ENCODE data around the gene MUSTN1. TPM values are rescaled to one million over a fixed set of nuclear protein-coding genes. Genes with fewer than 3 reads are reported as not detected.
A peak's percentile ranks its signal among the peaks of the same experiment; 100 is the strongest.

MUSTN1 gene
- total RNA-seq, 1 donor from 2014 or later, result 15.9 TPM

GRCh38 chr3:52852419-52852818 lies 17.6 kb upstream of the MUSTN1 start:
- DNase-seq (ENCODE audit: low spot score), result no peak

DNA sequence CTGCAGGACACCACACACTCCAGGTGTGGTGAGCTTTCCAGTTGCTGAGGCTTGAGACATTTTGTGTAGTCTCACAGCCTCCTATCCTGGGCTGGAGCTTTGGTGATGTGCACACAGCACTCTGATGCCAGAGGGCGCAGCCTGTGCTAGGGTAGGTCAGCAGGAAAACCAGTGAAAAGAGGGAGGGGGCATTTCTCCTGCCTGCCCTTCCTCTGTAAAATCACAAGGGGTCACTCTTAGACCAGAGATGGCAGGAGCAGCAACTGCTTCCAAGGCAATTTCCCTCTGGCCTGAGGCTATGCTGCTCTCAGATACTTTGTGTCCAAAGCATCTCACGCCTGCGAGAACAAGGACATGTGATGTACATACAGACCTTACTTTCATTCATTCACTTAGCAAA lies 16.5 kb upstream of the MUSTN1 start:
- no peak for DNase-seq (ENCODE audit: low spot score)

- no peak for DNase-seq (ENCODE audit: low spot score)
Observed at GRCh38 chr3:52849656-52850055, 14.8 kb upstream of the MUSTN1 start.

DNA sequence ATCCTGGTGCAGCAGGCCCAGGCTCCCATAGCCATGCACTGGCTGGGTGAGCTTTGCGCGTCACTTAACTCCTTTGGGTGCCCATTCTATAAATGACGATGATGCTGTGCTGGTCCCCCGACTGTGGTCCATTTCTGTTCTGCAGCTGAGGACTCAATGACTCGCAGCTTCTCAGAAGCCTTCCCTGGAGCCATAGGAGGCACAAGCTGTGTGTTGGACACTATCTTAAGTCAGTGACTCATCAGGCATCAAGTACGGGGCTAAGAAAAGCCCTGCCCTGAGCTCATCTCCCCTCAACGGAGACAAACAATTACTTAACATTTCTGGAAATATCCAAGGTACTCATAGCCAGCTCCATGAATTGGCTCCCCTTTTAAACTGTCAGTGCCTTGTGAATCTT lies 13.8 kb upstream of the MUSTN1 start:
- no peak for DNase-seq (ENCODE audit: low spot score)

- DNase-seq (ENCODE audit: low spot score), result no peak
Observed at GRCh38 chr3:52847726-52848125, 12.9 kb upstream of the MUSTN1 start.

DNA sequence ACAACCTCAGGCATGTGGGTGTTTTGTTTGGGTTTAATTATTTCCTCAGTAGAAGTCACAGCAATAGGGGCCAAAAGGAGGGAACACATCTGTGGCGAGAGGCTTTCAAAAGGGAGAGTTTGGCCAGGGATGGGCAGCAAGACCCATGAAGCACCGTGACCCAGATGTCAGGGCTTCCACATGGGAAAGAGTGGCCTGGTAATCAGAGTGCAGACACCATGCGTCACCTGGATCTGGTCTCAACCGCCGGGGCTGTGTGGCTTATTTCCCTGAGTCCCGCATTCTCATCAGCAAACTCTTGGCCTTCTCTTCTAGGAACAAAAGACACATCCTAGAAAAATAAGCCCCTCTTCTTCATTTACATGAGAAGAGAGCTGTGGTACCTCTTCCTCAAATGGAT lies 12.4 kb upstream of the MUSTN1 start:
- no peak for DNase-seq (ENCODE audit: low spot score)

DNA sequence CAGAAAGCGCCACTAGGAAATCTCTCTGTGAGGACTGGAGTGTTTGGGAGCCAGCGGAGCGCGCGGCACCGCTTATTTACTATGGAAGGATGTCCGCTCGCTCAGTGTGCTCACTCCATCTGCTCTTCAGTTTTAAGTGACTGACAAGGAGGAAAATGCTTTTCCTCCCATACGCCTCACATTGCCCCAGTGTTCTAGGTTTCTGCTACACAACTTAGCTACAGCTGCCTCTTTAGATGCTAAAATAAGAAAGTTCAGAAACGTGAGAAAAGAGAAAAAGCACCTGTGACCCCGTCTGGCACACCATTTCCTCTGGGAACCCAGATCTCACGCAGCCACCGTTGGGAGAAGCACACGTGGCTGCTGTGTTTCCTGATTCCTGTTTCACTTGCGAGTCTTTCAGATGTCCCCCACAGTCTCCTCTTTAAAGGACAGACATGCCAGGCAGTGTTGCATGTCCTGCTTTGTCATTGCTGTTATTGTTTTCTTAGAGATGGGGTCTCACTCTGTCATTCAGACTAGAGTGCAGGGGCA lies 11.7 kb upstream of the MUSTN1 start:
- DNase-seq (ENCODE audit: low spot score), result no peak

DNA sequence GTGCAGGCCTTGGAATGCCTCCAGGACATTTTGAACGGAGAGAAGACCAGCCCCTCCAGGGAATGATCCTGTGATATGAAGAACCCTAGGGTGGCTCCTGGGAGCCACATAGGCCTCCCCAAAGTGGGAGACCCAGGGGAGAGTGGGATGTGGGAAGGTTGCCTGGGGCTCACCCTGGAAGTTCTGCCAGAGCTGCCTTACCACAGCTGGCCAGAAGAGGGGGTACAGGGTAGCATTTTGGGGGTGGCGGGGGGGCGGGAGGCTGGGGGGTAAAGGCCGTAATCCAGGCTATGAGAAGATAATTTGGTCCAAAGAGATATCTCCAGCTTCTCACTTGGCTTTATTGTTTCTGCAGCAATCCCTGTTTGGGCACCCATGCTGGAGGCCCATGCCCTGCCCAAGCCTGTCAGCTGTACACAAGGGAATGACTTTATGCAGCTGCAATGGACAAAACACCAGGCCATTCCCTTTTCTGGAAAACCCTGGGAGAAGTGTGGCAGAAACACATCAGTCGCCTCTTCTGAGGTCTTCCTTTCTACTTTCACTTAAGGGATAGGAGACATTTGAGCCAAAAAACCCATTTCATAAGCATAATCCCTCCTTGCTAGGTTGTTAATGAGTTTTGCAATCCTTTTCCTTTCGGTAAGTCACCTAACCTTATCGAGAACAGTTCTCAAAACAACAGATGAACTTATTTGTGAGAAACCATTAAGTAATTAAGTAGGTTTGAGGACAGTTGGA lies 11.0 kb upstream of the MUSTN1 start:
- no peak for DNase-seq (ENCODE audit: low spot score)

- peak; percentile 70 for DNase-seq (ENCODE audit: low spot score)
Observed at GRCh38 chr3:52845157-52845556, 10.3 kb upstream of the MUSTN1 start.

GRCh38 chr3:52844290-52844975 lies 9.6 kb upstream of the MUSTN1 start:
- no peak for DNase-seq (ENCODE audit: low spot score)

DNA sequence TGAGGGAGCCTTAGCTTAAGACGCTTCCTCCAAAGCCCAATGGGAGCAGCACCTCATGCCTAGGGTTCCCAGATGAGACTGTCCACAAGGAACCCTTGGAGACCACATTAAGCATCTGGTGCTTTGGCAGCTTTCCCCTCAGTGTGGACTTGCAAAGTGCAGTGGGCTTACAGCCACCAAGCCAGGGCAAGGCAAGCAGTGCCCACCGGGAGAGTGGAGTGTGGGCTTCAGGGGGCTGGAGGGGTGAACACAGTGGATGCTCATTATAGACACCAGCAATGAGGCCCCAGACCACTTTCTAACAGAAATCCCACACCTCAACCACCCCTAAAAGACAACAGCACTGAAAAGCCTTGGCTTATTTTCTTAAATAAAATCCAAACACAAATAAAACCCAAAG lies 9.1 kb upstream of the MUSTN1 start:
- no peak for DNase-seq (ENCODE audit: low spot score)

- no peak for DNase-seq (ENCODE audit: low spot score)
Observed at GRCh38 chr3:52843108-52843865, 8.5 kb upstream of the MUSTN1 start.

DNA sequence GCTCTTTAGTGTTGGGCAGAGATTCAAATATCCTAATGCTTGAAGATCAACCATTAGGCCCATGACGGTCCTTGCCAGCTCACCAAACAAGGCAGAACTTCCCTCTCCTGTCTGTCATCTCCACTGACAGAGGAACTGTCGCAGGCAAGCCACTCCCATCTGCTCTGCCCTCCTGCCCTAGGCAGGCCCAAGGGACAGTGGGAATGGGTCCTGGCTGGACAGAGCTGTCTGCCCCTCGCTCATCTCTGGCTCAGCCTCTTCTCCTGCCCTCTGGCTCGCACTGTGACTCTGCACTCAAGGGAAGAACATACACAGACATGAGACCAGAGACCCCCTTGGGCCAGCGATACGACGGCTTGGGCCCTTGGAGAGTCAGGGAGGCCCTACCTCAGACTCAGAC lies 7.6 kb upstream of the MUSTN1 start:
- no peak for DNase-seq (ENCODE audit: low spot score)

GRCh38 chr3:52841981-52842340 lies 7.1 kb upstream of the MUSTN1 start:
- no peak for DNase-seq (ENCODE audit: low spot score)

DNA sequence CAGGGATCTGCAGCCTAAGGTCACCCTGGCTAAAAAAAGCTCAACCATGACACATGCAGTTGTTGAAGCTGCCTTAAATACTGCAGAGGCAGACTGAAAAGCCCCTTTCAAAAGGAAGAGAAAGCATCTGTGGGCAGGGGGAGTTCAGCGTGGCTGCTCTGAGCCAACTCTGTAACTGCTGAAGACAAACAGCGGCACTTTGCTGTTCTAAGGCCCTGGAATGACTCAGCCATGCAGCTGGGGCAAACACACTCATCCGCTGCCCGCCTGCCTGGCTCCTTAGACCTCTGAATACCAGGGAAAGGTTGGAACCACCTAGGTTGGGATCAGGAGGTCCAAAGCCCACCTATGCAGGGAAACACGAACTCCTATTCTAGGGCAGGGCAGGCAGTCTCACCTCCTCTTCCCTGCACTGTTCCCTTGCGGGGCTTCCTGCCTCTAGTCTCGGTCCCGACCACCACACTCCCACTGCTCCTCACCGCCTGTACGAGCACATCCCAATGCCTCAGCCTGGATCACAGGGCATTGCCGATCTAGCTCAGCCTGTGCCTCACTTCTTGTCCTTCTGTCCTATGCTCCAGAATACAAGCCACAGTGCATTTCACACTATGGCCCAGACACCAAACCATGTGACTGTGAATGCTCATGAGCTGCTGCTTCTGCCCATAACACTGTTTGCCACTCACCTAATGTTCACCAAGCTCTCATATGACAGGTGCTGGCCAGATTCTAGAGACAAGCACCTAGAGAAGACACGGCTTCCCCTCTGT lies 6.6 kb upstream of the MUSTN1 start:
- DNase-seq (ENCODE audit: low spot score), result no peak

- DNase-seq (ENCODE audit: low spot score), result no peak
Observed at GRCh38 chr3:52839892-52840545, 5.2 kb upstream of the MUSTN1 start.

- no peak for DNase-seq (ENCODE audit: low spot score)
Observed at GRCh38 chr3:52839268-52839575, 4.4 kb upstream of the MUSTN1 start.

DNA sequence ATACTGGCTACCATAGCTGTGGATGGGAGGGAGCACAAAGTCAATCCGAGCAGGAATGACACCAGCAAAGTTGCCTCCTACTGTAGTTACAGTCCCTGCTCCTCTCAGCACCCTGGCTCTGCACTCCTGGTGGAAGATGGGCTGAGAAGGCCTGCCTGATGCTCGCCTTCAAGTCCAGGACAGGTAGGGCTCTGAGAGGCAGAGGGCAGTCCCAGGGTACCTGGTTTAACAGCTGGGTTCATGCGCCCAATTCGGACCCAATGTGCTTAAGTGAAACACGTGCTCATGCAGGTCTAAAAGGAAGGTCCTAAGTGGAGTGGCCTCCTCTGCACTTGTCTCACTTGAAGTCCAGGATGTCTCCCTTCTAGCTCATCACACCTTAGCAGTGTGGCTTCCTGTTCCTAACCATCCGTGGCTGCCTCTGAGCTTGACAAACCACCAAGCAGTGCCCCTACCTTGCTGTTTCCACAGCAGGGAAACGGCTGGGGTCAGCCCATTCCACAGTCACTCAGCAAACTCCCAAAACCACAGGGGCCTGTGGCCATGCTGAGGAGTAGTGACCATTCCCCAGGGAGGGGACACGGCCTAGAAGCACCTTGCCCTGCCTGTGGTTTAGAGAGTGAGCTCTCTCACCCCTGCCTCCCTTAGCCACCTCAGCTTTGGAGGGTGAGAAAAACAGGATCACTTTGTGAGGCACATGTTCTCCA lies 3.9 kb upstream of the MUSTN1 start:
- DNase-seq (ENCODE audit: low spot score), result no peak

GRCh38 chr3:52836986-52837385 lies 2.2 kb upstream of the MUSTN1 start:
- no peak for DNase-seq (ENCODE audit: low spot score)

GRCh38 chr3:52836471-52836845 lies 1.6 kb upstream of the MUSTN1 start:
- no peak for DNase-seq (ENCODE audit: low spot score)
